ENCODE data around the gene MAOA.

The MAOA gene

GRCh38 chrX:43753637-43754036, 97.5 kb downstream of the MAOA start:
- H3K4me3 ChIP-seq (ENCODE audit: low read depth, low read length) = no peak overlapping the region
- TF ChIP-seq CTCF (IDR thresholded peaks at IDR 0.05; ENCODE audit: insufficient read depth, low read length, missing control alignments) = no peak
- POLR2A ChIA-PET = no interaction called here
- DNase-seq (ENCODE audit: low read depth, low spot score) = no peak
- CTCF ChIA-PET = no interaction called here

- H3K4me3 ChIP-seq (ENCODE audit: low read depth, low read length) = no peak overlapping the region
- DNase-seq (ENCODE audit: low read depth, low spot score) = no peak
- ChIA-PET CTCF (no interaction called here), POLR2A (no interaction called here)
- TF ChIP-seq CTCF (IDR thresholded peaks at IDR 0.05; ENCODE audit: insufficient read depth, low read length, missing control alignments) = no peak
Observed at GRCh38 chrX:43756076-43756475, 100.0 kb downstream of the MAOA start.

GRCh38 chrX:43758044-43758443, 101.9 kb downstream of the MAOA start:
- CTCF ChIA-PET = no interaction called here
- DNase-seq (ENCODE audit: low read depth, low spot score) = no peak
- no peak for TF ChIP-seq CTCF (IDR thresholded peaks at IDR 0.05; ENCODE audit: insufficient read depth, low read length, missing control alignments)
- H3K4me3 ChIP-seq (ENCODE audit: low read depth, low read length) = no peak overlapping the region
- POLR2A ChIA-PET = no interaction called here

- TF ChIP-seq CTCF (IDR thresholded peaks at IDR 0.05; ENCODE audit: insufficient read depth, low read length, missing control alignments) = no peak
- ChIA-PET CTCF (no interaction called here), POLR2A (no interaction called here)
- no peak for DNase-seq (ENCODE audit: low read depth, low spot score)
- H3K4me3 ChIP-seq (ENCODE audit: low read depth, low read length) = no peak overlapping the region
Observed at GRCh38 chrX:43785930-43786591, 130.0 kb downstream of the MAOA start.

Measured in AG04449 (cell line).